Measurements from ENCODE around the gene ZDHHC12. TPM values are rescaled to one million over a fixed set of nuclear protein-coding genes. Genes with fewer than 3 reads are reported as not detected.
A peak's percentile ranks its signal among the peaks of the same experiment; 100 is the strongest.

ZDHHC12 gene
- total RNA-seq: 10 to 100 TPM; 56.2 to 59.9 TPM

- Mint-ChIP-seq H3K36me3 (peaks cover 5 to 16% of the 10 kb centered on the region in 2 donors), H3K27ac (peak within 1 kb of the TSS; percentile 88 to 97), H3K9me3 (no peaks in the 10 kb centered on the region)
- DNase-seq (ENCODE audit: low spot score in 2 of 2): peak; percentile 99
- ATAC-seq: peak; percentile 96 to 99
Measured at GRCh38 chr9:128723866-128724743, at the start of gene ZDHHC12. ZDHHC12 (minus strand) TSS chr9:128724127; CDS start chr9:128724093, 34 bp downstream.

DNA sequence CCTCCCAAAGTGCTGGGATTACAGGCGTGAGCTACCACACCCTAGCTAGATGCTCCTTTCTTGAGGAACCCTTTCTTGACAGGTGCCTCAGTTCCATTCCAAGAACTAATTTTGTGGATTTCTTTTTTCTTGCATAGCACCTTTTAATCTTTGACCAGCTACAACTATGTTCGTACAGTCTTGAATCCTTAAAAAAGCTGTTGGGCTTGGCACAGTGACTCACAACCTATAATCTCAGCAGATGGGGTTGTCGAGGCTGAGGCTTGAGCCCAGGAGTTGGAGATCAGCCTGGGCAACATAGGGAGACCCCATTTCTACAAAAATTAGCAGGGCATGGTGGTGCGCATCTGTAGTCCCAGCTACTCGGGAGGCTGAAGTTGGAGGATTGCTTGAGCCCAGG, 49.1 kb upstream of the ZDHHC12 start:
- H3K9me3 Mint-ChIP-seq: peaks cover 0 to 5% of the 10 kb centered on the region in 2 donors
- peak overlapping the region in 1 of 2 donors; percentile 94 for H3K27ac Mint-ChIP-seq
- no peak for DNase-seq (ENCODE audit: low spot score in 2 of 2)
- ATAC-seq: no peak
- H3K36me3 Mint-ChIP-seq: peaks cover 0 to 7% of the 10 kb centered on the region in 2 donors

DNA sequence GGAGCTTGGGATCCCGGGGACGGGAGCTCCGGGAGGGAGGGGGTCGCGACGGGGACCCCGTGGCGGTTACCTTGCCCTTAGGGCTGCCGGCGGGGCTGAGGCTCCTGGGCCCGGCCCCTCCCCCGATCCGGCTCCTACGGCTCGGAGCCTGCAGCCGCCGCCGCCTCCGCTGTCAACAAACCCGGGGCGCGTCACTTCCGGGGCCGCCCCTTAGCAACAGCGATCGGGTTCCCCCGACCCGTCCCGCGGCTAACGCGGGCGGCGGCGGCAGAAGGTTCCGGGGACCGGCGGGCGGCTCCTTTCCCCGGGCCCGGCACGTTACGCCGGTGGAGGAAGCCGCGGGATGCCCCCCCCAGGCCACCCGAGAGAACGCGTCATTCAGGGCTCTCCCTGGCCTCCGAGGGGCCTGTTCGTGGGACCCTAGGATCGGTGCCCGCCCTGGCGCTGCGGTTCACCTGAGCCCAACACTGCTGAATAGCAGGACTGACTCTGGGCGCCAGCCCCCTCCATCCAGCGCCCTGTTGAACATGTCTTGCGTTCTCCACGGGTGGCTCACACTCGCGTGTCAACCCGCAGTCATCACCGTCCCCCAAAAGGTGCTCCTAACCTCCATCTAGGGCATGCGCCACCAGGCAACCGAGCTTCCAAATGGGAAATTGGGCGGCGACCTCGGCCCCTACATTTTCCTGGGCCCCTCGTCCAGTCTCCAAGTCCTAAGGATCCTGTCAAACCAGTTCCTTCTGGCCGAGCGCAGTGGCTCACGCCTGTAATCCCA, 48.0 kb upstream of the ZDHHC12 start, which contains the start of gene ZER1:
ZER1 (minus strand) TSS at position 183 of the 775 bp plus-strand sequence. CDS start 16,362 bp downstream, outside the sequence.
- DNase-seq (ENCODE audit: low spot score in 2 of 2) (peak; percentile 89 to 95), ATAC-seq (peak; percentile 97 to 98)
- Mint-ChIP-seq H3K27ac (peak within 1 kb of the TSS; percentile 94 to 98), H3K36me3 (peaks cover 0 to 7% of the 10 kb centered on the region in 2 donors), H3K9me3 (peaks cover 0 to 5% of the 10 kb centered on the region in 2 donors)

DNA sequence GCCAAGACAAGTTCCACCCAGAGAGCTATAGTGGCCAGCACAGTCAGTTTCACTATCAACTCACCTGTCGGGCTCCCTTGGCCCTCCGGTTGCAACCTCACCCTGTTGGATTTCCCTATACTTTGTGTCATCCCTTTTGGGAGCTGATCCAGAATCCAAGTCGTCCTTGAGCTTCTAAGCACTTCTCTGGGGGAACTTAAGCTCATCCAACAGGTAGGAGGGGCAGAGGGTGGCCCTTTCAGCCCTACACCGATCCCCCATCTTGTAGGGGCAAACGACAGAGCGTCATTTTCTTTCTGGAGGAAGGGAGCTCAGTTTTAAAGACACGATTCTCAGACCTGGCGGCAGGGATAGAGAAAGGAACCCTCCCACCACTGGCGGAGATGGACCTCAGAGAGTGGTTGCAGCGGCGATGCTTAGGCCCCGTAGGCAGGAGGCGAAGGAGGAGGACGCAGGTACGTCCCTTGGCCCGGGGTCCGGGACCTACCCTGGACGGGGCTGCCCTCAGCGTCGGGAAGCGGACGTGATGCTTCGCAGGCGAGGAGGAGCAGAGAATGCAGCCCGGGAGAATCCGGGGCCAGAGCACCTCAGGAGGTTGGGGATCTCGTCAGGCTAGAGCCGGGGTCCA, 47.3 kb upstream of the ZDHHC12 start:
- DNase-seq (ENCODE audit: low spot score in 2 of 2): peak in 1 of 2 donors; percentile 27
- Mint-ChIP-seq H3K36me3 (peaks cover 0 to 7% of the 10 kb centered on the region in 2 donors), H3K27ac (peak overlapping the region; percentile 94 to 98), H3K9me3 (peaks cover 0 to 5% of the 10 kb centered on the region in 2 donors)
- ATAC-seq: peak; percentile 39 to 40

- H3K9me3 Mint-ChIP-seq: peaks cover 0 to 5% of the 10 kb centered on the region in 2 donors
- H3K27ac Mint-ChIP-seq: peak overlapping the region; percentile 94 to 98
- ATAC-seq: no peak
- peaks cover 0 to 7% of the 10 kb centered on the region in 2 donors for H3K36me3 Mint-ChIP-seq
- no peak for DNase-seq (ENCODE audit: low spot score in 2 of 2)
Measured at GRCh38 chr9:128770286-128771030, 46.5 kb upstream of the ZDHHC12 start.

DNA sequence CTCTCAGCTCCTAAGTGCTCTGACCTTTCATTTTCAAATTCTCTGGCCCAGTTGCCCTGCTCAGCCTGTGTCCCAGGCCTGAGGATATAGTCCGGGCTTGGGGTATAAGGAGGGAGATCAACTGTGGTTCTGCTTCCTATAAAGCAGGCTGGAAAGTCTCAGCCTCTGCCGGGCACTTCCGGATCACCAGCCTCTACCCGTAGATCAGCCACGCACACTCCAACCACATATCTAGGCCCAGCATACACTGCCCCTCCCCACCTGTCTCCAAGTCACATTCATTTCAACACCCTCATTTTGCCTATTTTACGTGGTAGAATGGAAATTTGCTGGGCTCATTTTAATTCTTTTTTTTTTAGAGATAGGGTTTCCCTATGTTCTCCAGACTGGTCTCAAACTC, 44.7 kb upstream of the ZDHHC12 start:
- H3K9me3 Mint-ChIP-seq: no peaks in the 10 kb centered on the region
- no peaks in the 10 kb centered on the region for H3K36me3 Mint-ChIP-seq
- DNase-seq (ENCODE audit: low spot score in 2 of 2) (no peak), ATAC-seq (no peak)
- peak overlapping the region in 1 of 2 donors; percentile 25 for H3K27ac Mint-ChIP-seq

GRCh38 chr9:128765499-128765898, 41.6 kb upstream of the ZDHHC12 start:
- ATAC-seq: no peak
- no peak for DNase-seq (ENCODE audit: low spot score in 2 of 2)
- Mint-ChIP-seq H3K9me3 (no peaks in the 10 kb centered on the region), H3K27ac (peak overlapping the region; percentile 11 to 13), H3K36me3 (no peaks in the 10 kb centered on the region)

DNA sequence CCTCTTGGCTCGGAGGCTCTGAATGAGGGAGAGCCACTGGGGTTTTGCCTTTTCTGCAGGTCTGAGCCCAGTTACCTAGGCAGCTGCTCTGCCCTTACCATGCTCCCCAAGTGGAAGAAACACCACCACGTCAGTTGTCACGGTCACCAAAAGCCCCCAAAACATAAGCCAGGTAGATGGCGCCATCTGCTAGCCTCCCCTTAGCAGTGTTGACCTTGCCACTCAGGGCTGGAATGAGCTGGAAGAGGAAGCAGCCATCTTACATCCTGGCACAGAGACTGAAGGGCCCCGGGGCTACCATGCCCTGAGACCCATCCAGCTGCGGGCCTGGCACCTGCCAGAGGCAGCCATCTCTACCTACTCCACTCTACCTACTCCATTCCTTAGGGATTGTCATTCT, 40.4 kb upstream of the ZDHHC12 start:
- no peak overlapping the region for H3K27ac Mint-ChIP-seq
- H3K9me3 Mint-ChIP-seq: no peaks in the 10 kb centered on the region
- H3K36me3 Mint-ChIP-seq: no peaks in the 10 kb centered on the region
- ATAC-seq (no peak), DNase-seq (ENCODE audit: low spot score in 2 of 2) (no peak)

- Mint-ChIP-seq H3K36me3 (no peaks in the 10 kb centered on the region), H3K9me3 (no peaks in the 10 kb centered on the region), H3K27ac (peak overlapping the region; percentile 45 to 91)
- no peak for ATAC-seq
- DNase-seq (ENCODE audit: low spot score in 2 of 2): no peak
Measured at GRCh38 chr9:128762671-128763449, 38.9 kb upstream of the ZDHHC12 start.

- Mint-ChIP-seq H3K27ac (no peak overlapping the region), H3K9me3 (no peaks in the 10 kb centered on the region), H3K36me3 (no peaks in the 10 kb centered on the region)
- DNase-seq (ENCODE audit: low spot score in 2 of 2) (no peak), ATAC-seq (no peak)
Measured at GRCh38 chr9:128757602-128758001, 33.7 kb upstream of the ZDHHC12 start.

DNA sequence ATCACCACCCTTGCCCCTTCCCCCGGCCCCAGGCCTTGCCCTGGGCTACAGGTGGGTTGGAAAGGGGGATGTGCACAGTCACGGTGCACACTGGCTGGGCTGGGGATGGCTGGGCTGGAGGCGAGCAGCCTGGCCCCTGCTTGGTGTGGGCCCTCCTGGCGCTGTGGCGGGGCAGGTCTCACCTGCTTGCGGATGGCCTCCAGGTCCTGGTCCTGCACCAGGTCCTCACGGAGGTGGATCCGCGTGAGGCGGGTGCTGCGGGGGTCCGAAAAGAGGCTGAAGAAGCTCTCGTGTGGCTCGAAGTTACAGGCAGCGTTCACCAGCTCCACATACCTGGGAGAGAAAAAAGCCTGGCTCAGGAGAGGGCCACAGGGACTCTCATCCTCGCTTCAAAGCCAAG, 29.7 kb upstream of the ZDHHC12 start:
- no peak for ATAC-seq
- no peak for DNase-seq (ENCODE audit: low spot score in 2 of 2)
- Mint-ChIP-seq H3K9me3 (no peaks in the 10 kb centered on the region), H3K27ac (no peak overlapping the region), H3K36me3 (no peaks in the 10 kb centered on the region)

- H3K27ac Mint-ChIP-seq: no peak overlapping the region
- DNase-seq (ENCODE audit: low spot score in 2 of 2) (no peak), ATAC-seq (no peak)
- H3K36me3 Mint-ChIP-seq: no peaks in the 10 kb centered on the region
- no peaks in the 10 kb centered on the region for H3K9me3 Mint-ChIP-seq
Measured at GRCh38 chr9:128750926-128751595, 27.1 kb upstream of the ZDHHC12 start.

GRCh38 chr9:128747241-128747640, 23.3 kb upstream of the ZDHHC12 start:
- no peak for DNase-seq (ENCODE audit: low spot score in 2 of 2)
- Mint-ChIP-seq H3K36me3 (no peaks in the 10 kb centered on the region), H3K27ac (peak overlapping the region in 1 of 2 donors; percentile 44), H3K9me3 (no peaks in the 10 kb centered on the region)
- ATAC-seq: no peak

DNA sequence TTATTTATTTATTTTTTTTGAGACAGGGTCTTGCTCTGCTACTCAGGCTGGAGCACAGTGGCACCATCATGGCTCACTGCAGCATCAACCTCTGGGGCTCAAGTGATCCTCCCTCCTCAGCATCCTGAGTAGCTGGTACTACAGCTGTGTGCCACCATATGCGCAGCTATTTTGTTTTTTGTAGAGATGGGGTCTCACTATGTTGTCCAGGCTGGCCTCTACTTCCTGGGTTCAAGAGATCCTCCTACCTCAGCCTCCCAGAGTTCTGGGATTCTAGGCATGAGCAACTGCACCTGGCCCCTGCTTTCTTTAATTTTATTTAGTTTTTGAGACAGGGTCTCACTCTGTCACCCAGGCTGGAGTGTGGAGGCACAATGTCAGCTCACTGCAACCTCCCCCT, 19.5 kb upstream of the ZDHHC12 start:
- ATAC-seq (no peak), DNase-seq (ENCODE audit: low spot score in 2 of 2) (no peak)
- Mint-ChIP-seq H3K9me3 (no peaks in the 10 kb centered on the region), H3K27ac (peak overlapping the region in 1 of 2 donors; percentile 75), H3K36me3 (no peaks in the 10 kb centered on the region)

DNA sequence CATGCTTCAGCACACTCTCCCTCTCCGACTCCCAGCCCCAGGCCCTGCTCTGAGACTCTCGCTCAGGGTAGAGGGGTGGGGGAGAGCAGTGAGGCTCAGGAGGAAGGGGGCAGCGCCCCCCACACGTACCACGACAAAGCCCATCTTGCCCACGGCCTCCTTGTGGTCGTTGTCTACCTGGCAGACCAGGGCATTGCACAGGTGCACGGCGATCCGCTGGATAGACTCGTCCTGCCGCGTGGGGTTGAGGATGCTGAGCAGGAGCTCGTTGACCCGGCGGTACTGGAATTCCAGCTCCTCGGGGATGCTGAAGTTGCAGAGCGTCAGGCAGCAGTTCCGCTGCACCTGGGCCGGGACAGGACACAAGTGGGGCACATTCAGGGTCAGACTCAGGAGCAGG, 18.5 kb upstream of the ZDHHC12 start:
- DNase-seq (ENCODE audit: low spot score in 2 of 2) (no peak), ATAC-seq (no peak)
- H3K27ac Mint-ChIP-seq: no peak overlapping the region
- no peaks in the 10 kb centered on the region for H3K36me3 Mint-ChIP-seq
- no peaks in the 10 kb centered on the region for H3K9me3 Mint-ChIP-seq

All from activated naive CD4-positive, alpha-beta T cell treated with anti-CD3 and anti-CD28 coated beads, Interleukin-2, amount 50 U/mL, for 72 hours (primary cell).